Measurements from ENCODE around the gene OR8B2. TPM values are rescaled to one million over a fixed set of nuclear protein-coding genes. Genes with fewer than 3 reads are reported as not detected.
A peak's percentile ranks its signal among the peaks of the same experiment; 100 is the strongest.
"Not testable (repeated sequence)": the region's sequence is repeated elsewhere in the genome, so short reads cannot be mapped to it uniquely, and the experiment has no call there.

Gene OR8B2
- polyA plus RNA-seq, 3 donors = not detected

- intact Hi-C loops (cut with micrococcal nuclease) = no loop called here
- H3K27me3 Mint-ChIP-seq (ENCODE audit: low read depth in 3 of 3) = peaks cover 5 to 7% (median 7%) of the 10 kb centered on the region in 3 donors
- H3K4me1 Mint-ChIP-seq = peaks cover 9% of the 10 kb centered on the region
- no peak overlapping the region for H3K9ac ChIP-seq (ENCODE audit: insufficient read depth, low read length, poor library complexity, severe bottlenecking)
- no peaks in the 10 kb centered on the region for H3K79me2 ChIP-seq (ENCODE audit: insufficient read depth, low read length)
- H3K27ac ChIP-seq (ENCODE audit: low read depth in 1 of 2, low read length in 2 of 2) = no peak overlapping the region
- H3K9me3 Mint-ChIP-seq = no peaks in the 10 kb centered on the region
- no peaks in the 10 kb centered on the region for H4K20me1 ChIP-seq (ENCODE audit: insufficient read depth, low read length)
- WGBS (ENCODE audit: insufficient coverage) = no CpG with 5 or more reads among the region's 8 CpGs
- no peaks in the 10 kb centered on the region for H3K36me3 ChIP-seq (replicated peaks in 1 of 2; ENCODE audit: control insufficient read depth in 1 of 2, insufficient read depth in 2 of 2, low read length in 2 of 2)
- H2AFZ ChIP-seq (ENCODE audit: insufficient read depth, low read depth, low read length, poor library complexity, severe bottlenecking) = no peak overlapping the region
- TF ChIP-seq, protein P1, sequence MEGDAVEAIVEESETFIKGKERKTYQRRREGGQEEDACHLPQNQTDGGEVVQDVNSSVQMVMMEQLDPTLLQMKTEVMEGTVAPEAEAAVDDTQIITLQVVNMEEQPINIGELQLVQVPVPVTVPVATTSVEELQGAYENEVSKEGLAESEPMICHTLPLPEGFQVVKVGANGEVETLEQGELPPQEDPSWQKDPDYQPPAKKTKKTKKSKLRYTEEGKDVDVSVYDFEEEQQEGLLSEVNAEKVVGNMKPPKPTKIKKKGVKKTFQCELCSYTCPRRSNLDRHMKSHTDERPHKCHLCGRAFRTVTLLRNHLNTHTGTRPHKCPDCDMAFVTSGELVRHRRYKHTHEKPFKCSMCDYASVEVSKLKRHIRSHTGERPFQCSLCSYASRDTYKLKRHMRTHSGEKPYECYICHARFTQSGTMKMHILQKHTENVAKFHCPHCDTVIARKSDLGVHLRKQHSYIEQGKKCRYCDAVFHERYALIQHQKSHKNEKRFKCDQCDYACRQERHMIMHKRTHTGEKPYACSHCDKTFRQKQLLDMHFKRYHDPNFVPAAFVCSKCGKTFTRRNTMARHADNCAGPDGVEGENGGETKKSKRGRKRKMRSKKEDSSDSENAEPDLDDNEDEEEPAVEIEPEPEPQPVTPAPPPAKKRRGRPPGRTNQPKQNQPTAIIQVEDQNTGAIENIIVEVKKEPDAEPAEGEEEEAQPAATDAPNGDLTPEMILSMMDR (IDR thresholded peaks at IDR 0.05) = peak; percentile 78
- H3K4me1 ChIP-seq (ENCODE audit: control insufficient read depth in 1 of 2, insufficient read depth in 2 of 2, low read length in 2 of 2) = no peaks in the 10 kb centered on the region
- H3K27ac Mint-ChIP-seq = no peak overlapping the region
- peak; percentile 23 to 55 (median 35) for DNase-seq
- no peaks in the 10 kb centered on the region for H3K36me3 Mint-ChIP-seq
- H3K4me2 ChIP-seq (replicated peaks; ENCODE audit: extremely low read depth, low read length, poor library complexity, severe bottlenecking) = no peak overlapping the region
- no peaks in the 10 kb centered on the region for H3K27me3 ChIP-seq (ENCODE audit: control insufficient read depth in 2 of 2, insufficient read depth in 2 of 2, low read length in 2 of 2)
- H3K4me3 Mint-ChIP-seq = no peak overlapping the region
- H3K4me3 ChIP-seq (replicated peaks in 1 of 3; ENCODE audit: low read depth in 2 of 3, low read length in 3 of 3) = no peak overlapping the region
- no peaks in the 10 kb centered on the region for H3K9me3 ChIP-seq (replicated peaks in 1 of 2; ENCODE audit: control insufficient read depth in 1 of 2, insufficient read depth in 1 of 2, low read length in 2 of 2)
These were observed 18.1 kb upstream of the OR8B2 start for GRCh38 chr11:124402326-124402922.

DNA sequence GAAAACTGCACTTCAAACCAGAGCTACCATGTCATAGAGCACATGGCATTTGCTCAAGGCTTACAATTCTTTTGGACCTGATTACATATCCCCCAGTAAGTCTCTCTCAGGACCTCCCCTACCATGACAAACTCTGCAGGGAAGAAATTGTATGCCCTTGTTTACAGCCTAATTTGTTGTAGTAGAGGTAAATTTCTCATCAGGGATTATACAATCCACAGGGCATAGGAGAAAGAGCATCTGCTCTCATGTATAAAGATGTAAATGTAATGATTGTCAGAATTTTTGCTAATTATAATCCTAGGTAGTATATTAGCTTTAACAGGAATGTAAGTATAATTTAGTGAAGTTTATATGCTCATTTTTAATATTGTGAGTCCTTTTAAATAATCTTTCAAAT, 14.6 kb upstream of the OR8B2 start, which contains the start of gene OR8B3:
Gene OR8B3 (minus strand): TSS at position 101 of the 400 bp plus-strand sequence. CDS start 1,673 bp downstream, outside the sequence.
- peaks cover 2% of the 10 kb centered on the region for H3K4me1 Mint-ChIP-seq
- no peaks in the 10 kb centered on the region for H3K36me3 Mint-ChIP-seq
- H3K9ac ChIP-seq (ENCODE audit: insufficient read depth, low read length, poor library complexity, severe bottlenecking) = no peak within 1 kb of the TSS
- H3K79me2 ChIP-seq (ENCODE audit: insufficient read depth, low read length) = no peaks in the 10 kb centered on the region
- H3K9me3 Mint-ChIP-seq = peaks cover 0 to 2% (median 0%) of the 10 kb centered on the region in 7 donors
- no peaks in the 10 kb centered on the region for H3K4me1 ChIP-seq (ENCODE audit: control insufficient read depth in 1 of 2, insufficient read depth in 2 of 2, low read length in 2 of 2)
- no peak within 1 kb of the TSS for H2AFZ ChIP-seq (ENCODE audit: insufficient read depth, low read depth, low read length, poor library complexity, severe bottlenecking)
- no peaks in the 10 kb centered on the region for H3K9me3 ChIP-seq (replicated peaks in 1 of 2; ENCODE audit: control insufficient read depth in 1 of 2, insufficient read depth in 1 of 2, low read length in 2 of 2)
- H3K27me3 ChIP-seq (ENCODE audit: control insufficient read depth in 2 of 2, insufficient read depth in 2 of 2, low read length in 2 of 2) = no peaks in the 10 kb centered on the region
- H4K20me1 ChIP-seq (ENCODE audit: insufficient read depth, low read length) = no peaks in the 10 kb centered on the region
- no peak within 1 kb of the TSS for H3K4me3 Mint-ChIP-seq
- H3K27ac Mint-ChIP-seq = no peak within 1 kb of the TSS
- no peaks in the 10 kb centered on the region for H3K36me3 ChIP-seq (replicated peaks in 1 of 2; ENCODE audit: control insufficient read depth in 1 of 2, insufficient read depth in 2 of 2, low read length in 2 of 2)
- peaks cover 0 to 5% (median 1%) of the 10 kb centered on the region in 3 donors for H3K27me3 Mint-ChIP-seq (ENCODE audit: low read depth in 3 of 3)
- no peak for DNase-seq
- intact Hi-C loops (cut with micrococcal nuclease) = no loop called here
- H3K4me2 ChIP-seq (replicated peaks; ENCODE audit: extremely low read depth, low read length, poor library complexity, severe bottlenecking) = no peak within 1 kb of the TSS
- no peak within 1 kb of the TSS for H3K4me3 ChIP-seq (replicated peaks in 1 of 3; ENCODE audit: low read depth in 2 of 3, low read length in 3 of 3)
- H3K27ac ChIP-seq (ENCODE audit: low read depth in 1 of 2, low read length in 2 of 2) = no peak within 1 kb of the TSS
- TF ChIP-seq, protein P1 (IDR thresholded peaks at IDR 0.05) = no peak

DNA sequence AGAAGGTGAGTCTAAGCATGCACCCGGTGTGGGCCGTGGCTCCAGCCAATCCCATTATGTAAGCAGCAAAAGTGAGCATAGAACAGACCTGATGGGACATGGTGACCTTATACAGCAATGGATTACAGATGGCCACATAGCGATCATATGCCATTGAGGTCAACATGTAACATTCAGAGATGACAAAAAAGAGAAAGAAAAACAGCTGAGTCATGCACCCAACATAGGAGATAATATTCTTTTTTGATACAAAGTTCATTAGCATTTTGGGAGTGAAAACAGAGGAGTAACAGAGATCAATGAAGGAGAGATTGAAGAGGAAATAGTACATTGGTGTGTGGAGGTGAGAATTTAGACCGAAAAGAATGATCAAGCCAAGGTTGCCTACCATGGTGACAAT, 12.5 kb upstream of the OR8B2 start:
- WGBS (ENCODE audit: insufficient coverage) = no CpG with 5 or more reads among the region's 4 CpGs
- H3K27ac Mint-ChIP-seq; H2AFZ ChIP-seq (ENCODE audit: insufficient read depth, low read depth, low read length, poor library complexity, severe bottlenecking); H3K9me3 Mint-ChIP-seq; H3K4me1 Mint-ChIP-seq; H3K27ac ChIP-seq (ENCODE audit: low read depth in 1 of 2, low read length in 2 of 2); H3K9ac ChIP-seq (ENCODE audit: insufficient read depth, low read length, poor library complexity, severe bottlenecking); H4K20me1 ChIP-seq (ENCODE audit: insufficient read depth, low read length); H3K4me1 ChIP-seq (ENCODE audit: control insufficient read depth in 1 of 2, insufficient read depth in 2 of 2, low read length in 2 of 2); DNase-seq; H3K4me3 ChIP-seq (replicated peaks in 1 of 3; ENCODE audit: low read depth in 2 of 3, low read length in 3 of 3); H3K9me3 ChIP-seq (replicated peaks in 1 of 2; ENCODE audit: control insufficient read depth in 1 of 2, insufficient read depth in 1 of 2, low read length in 2 of 2); H3K36me3 Mint-ChIP-seq; intact Hi-C loops (cut with micrococcal nuclease); H3K27me3 Mint-ChIP-seq (ENCODE audit: low read depth in 3 of 3); H3K4me3 Mint-ChIP-seq; H3K27me3 ChIP-seq (ENCODE audit: control insufficient read depth in 2 of 2, insufficient read depth in 2 of 2, low read length in 2 of 2); H3K79me2 ChIP-seq (ENCODE audit: insufficient read depth, low read length); H3K36me3 ChIP-seq (replicated peaks in 1 of 2; ENCODE audit: control insufficient read depth in 1 of 2, insufficient read depth in 2 of 2, low read length in 2 of 2); H3K4me2 ChIP-seq (replicated peaks; ENCODE audit: extremely low read depth, low read length, poor library complexity, severe bottlenecking): not testable (repeated sequence)

Data from CD14-positive monocyte (primary cell).